Loucy (cell line): ENCODE measurements around the gene SCN9A.

Experiments
- CTCF ChIP-seq: fragments of 200-600 bp; sonication (generic); conservative IDR thresholded peaks from 2 replicates; pipeline ENCODE4 v1.5.1; 2014; ENCODE audit warnings: mild to moderate bottlenecking, antibody characterized with exemption, low read length
- EZH2phosphoT487 ChIP-seq: fragments of 200-600 bp; IDR thresholded peaks from 2 replicates; pipeline ENCODE4 v1.6.1; 2018; ENCODE audit warnings: antibody characterized with exemption, mild to moderate bottlenecking, moderate library complexity, borderline replicate concordance

DNA sequence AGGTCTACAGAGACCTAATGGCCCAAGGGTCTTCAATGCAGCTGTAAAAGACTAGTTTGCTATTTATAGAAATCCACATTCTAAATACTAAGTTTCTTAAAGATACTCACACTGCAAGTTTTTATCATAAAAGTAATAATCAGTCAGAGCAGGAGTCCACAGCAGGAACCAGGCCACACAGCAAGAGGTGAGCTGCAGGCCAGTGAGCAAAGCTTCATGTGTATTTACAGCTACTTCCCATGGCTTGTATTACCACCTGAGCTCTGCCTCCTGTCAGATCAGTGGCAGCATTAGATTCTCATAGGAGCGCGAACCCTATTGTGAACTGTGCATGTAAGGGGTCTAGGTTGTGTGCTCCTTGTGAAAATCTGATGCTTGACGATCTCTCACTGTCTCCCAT is 6.7 kb upstream of the SCN9A start:
- TF ChIP-seq CTCF = no peak
- TF ChIP-seq EZH2phosphoT487 = no peak
